Mesenteric fat pad (tissue), 1 donor: ENCODE results near the gene CNTNAP1. TPM values are rescaled to one million over a fixed set of nuclear protein-coding genes. Genes with fewer than 3 reads are reported as not detected.
"Not testable (repeated sequence)": the region's sequence is repeated elsewhere in the genome, so short reads cannot be mapped to it uniquely, and the experiment has no call there.

ENCODE experiments used
- DNase-seq: peaks from one replicate; pipeline ENCODE4 v3.0.0-alpha.2; 2020; ENCODE audit warnings: low spot score
- microRNA-seq: library from miRNA; unstranded; fragments of <30 nt; microRNA quantifications from one replicate; pipeline ENCODE4 v1.2.0, GENCODE V29; 2020; ENCODE audit warnings: borderline number of aligned reads
- total RNA-seq: library from RNA; stranded (reverse); fragmentation: NEBNext Ultra II Directional; extraction: Animal tissue kit (Norgen Biotek cat#: 25700); gene quantifications from one replicate; pipeline ENCODE4 v1.2.1, GENCODE V29; 2021
- donor health status: DM: yes; HTN: yes; CAD: no.

The CNTNAP1 gene
- total RNA-seq, 1 donor from 2014 or later: 3.7 TPM

- no peak for DNase-seq
These were observed 41.3 kb downstream of the CNTNAP1 start for GRCh38 chr17:42723636-42724035.

- no peak for DNase-seq
These were observed 42.8 kb downstream of the CNTNAP1 start for GRCh38 chr17:42725143-42725542.

GRCh38 chr17:42740699-42741098 lies 58.4 kb downstream of the CNTNAP1 start:
- DNase-seq: no peak

GRCh38 chr17:42742916-42743315 lies 60.6 kb downstream of the CNTNAP1 start:
- not testable (repeated sequence) for DNase-seq

- no peak for DNase-seq
These were observed 61.4 kb downstream of the CNTNAP1 start for GRCh38 chr17:42743595-42744282.

- no peak for DNase-seq
These were observed 62.0 kb downstream of the CNTNAP1 start for GRCh38 chr17:42744283-42744805.

- peak; percentile 97 for DNase-seq
These were observed 62.7 kb downstream of the CNTNAP1 start, which contains the start of gene EZH1 for GRCh38 chr17:42744806-42745617. EZH1 (minus strand) TSS chr17:42745040; CDS start chr17:42728941, 16,099 bp downstream.

- no peak for DNase-seq
These were observed 66.0 kb downstream of the CNTNAP1 start for GRCh38 chr17:42748202-42748907.

- no peak for DNase-seq
These were observed 66.8 kb downstream of the CNTNAP1 start for GRCh38 chr17:42748908-42749798.

Small RNA genes within 50 kb of the gene (microRNA-seq; reads per million reads assigned to microRNA genes)
- gene MIR6780A: not detected

Other genes with a start within 250 kb of the CNTNAP1 start
- 84.1 TPM for gene ATP6V0A1, start 223.7 kb upstream of the CNTNAP1 start, total RNA-seq
- gene NAGLU, start 146.3 kb upstream of the CNTNAP1 start, total RNA-seq: 58.7 TPM
- 3.2 TPM for gene HSD17B1, start 129.6 kb upstream of the CNTNAP1 start, total RNA-seq
- 57.3 TPM for gene COASY, start 120.4 kb upstream of the CNTNAP1 start, total RNA-seq
- 50.6 TPM for gene MLX, start 115.4 kb upstream of the CNTNAP1 start, total RNA-seq
- 2.2 TPM for gene PSMC3IP, start 104.8 kb upstream of the CNTNAP1 start, total RNA-seq
- 63.9 TPM for gene RETREG3, start 73.2 kb upstream of the CNTNAP1 start, total RNA-seq
- gene TUBG1, start 72.8 kb upstream of the CNTNAP1 start, total RNA-seq: 45.2 TPM
- 17.6 TPM for gene TUBG2, start 23.2 kb upstream of the CNTNAP1 start, total RNA-seq
- 16.8 TPM for gene PLEKHH3, start 5.5 kb upstream of the CNTNAP1 start, total RNA-seq
- gene CCR10, start 688 bp upstream of the CNTNAP1 start, total RNA-seq: 1.2 TPM
- 50.5 TPM for gene EZH1, start 62.5 kb downstream of the CNTNAP1 start, total RNA-seq
- gene RAMP2, start 78.7 kb downstream of the CNTNAP1 start, total RNA-seq: 58.2 TPM
- gene VPS25, start 90.9 kb downstream of the CNTNAP1 start, total RNA-seq: 41.1 TPM
- gene WNK4, start 98.1 kb downstream of the CNTNAP1 start, total RNA-seq: not detected
- gene COA3, start 116.2 kb downstream of the CNTNAP1 start, total RNA-seq: 56.7 TPM
- not detected for gene CNTD1, start 116.3 kb downstream of the CNTNAP1 start, total RNA-seq
- gene BECN1, start 141.8 kb downstream of the CNTNAP1 start, total RNA-seq: 82.0 TPM
- gene PSME3, start 150.9 kb downstream of the CNTNAP1 start, total RNA-seq: 144 TPM
- 10.5 TPM for gene AOC2, start 162.0 kb downstream of the CNTNAP1 start, total RNA-seq
- 528 TPM for gene AOC3, start 168.7 kb downstream of the CNTNAP1 start, total RNA-seq
- not detected for gene G6PC1, start 218.3 kb downstream of the CNTNAP1 start, total RNA-seq